H1 (cell line): ENCODE results near the gene PPAN. TPM values are rescaled to one million over a fixed set of nuclear protein-coding genes. Genes with fewer than 3 reads are reported as not detected.

Source experiments
- CEBPB ChIP-seq: IDR thresholded peaks from 2 replicates; pipeline ENCODE4 v1.6.1; 2012; ENCODE audit warnings: low read depth, low read length
- CTBP2 ChIP-seq: IDR thresholded peaks from 2 replicates; pipeline ENCODE4 v1.7.0; 2011; ENCODE audit warnings: borderline replicate concordance, mild to moderate bottlenecking, moderate library complexity, mixed read lengths, low read length; ENCODE audit not compliant: insufficient read depth, insufficient read length
- GTF2F1 ChIP-seq: IDR thresholded peaks from 2 replicates; pipeline ENCODE4 v1.6.1; 2012; ENCODE audit warnings: low read depth, low read length, improper control_type of control experiment, borderline replicate concordance
- HDAC6 ChIP-seq: IDR thresholded peaks from one replicate; pipeline ENCODE4 v1.7.1; 2012; ENCODE audit warnings: low read depth, mild to moderate bottlenecking, inconsistent platforms, low read length, moderate library complexity
- KDM4A ChIP-seq: IDR thresholded peaks from one replicate; pipeline ENCODE4 v1.7.1; 2012; ENCODE audit warnings: low read depth, mild to moderate bottlenecking, moderate library complexity, low read length, inconsistent platforms; ENCODE audit not compliant: severe bottlenecking
- RXRA ChIP-seq: IDR thresholded peaks from 2 replicates; pipeline ENCODE4 v1.6.1; 2011; ENCODE audit warnings: low read depth, mild to moderate bottlenecking, low read length, moderate library complexity; ENCODE audit not compliant: insufficient read depth
- SUZ12 ChIP-seq: fragments of 200-600 bp; sonication (generic); IDR thresholded peaks from 2 replicates; pipeline ENCODE4 v1.6.1; 2012; ENCODE audit warnings: mild to moderate bottlenecking, inconsistent platforms, low read length, moderate library complexity, mixed read lengths
- TAF7 ChIP-seq: optimal IDR thresholded peaks from 2 replicates; pipeline ENCODE3; 2011; ENCODE audit warnings: low read depth, mild to moderate bottlenecking, inconsistent platforms, low read length, moderate library complexity, borderline replicate concordance
- polyA plus RNA-seq, 7 experiments: library from polyadenylated mRNA; depleted of rRNA in 3 of 7; stranded (reverse) in 5 of 7; unstranded in 2 of 7; fragments of >200 nt in 5 of 7; fragments of 200-250 nt in 2 of 7; gene quantifications; 1 replicate in 5 of 7; 2 replicates in 1 of 7; 4 replicates in 1 of 7; pipeline versions ENCODE4 v1.2.1 to v1.2.3, GENCODE V29; 2011 to 2013; ENCODE audit warnings: missing spikeins in 2 of 7, mixed read lengths in 2 of 7
- total RNA-seq: library from RNA; stranded (reverse); fragmentation: NEBNext Ultra II Directional; extraction: Animal tissue kit (Norgen Biotek cat#: 25700); gene quantifications from 2 replicates; pipeline ENCODE4 v1.2.1, GENCODE V29; 2021

Gene PPAN
- total and polyA plus RNA-seq, 2 of the 8 experiments (the other 6 are each of a cell fraction or from before 2014, with no cell fraction given): 48.8 to 74.4 TPM

- TF ChIP-seq GTF2F1 (no peak; the same call in 1 of the 2 replicates), HDAC6 (no peak), KDM4A (peak; percentile 77), SUZ12 (no peak), CEBPB (no peak), CTBP2 (no peak), RXRA (no peak), TAF7 (peak; percentile 78)
Measured at GRCh38 chr19:10106100-10106936, at the start of gene PPAN (continued).
